Colonic mucosa (tissue), 4 donors: ENCODE measurements around the gene PRELP. TPM values are rescaled to one million over a fixed set of nuclear protein-coding genes. Genes with fewer than 3 reads are reported as not detected.
"Not testable (repeated sequence)": the region's sequence is repeated elsewhere in the genome, so short reads cannot be mapped to it uniquely, and the experiment has no call there.

Source experiments
- DNase-seq: peaks from one replicate; pipeline ENCODE4 v3.0.0-alpha.2; 2020
- H3K27ac ChIP-seq: fragments of 200-600 bp; one replicate; pipeline ENCODE4 v1.8.0; 2021
- H3K27me3 ChIP-seq: fragments of 200-600 bp; one replicate; pipeline ENCODE4 v1.8.0; 2021
- H3K36me3 ChIP-seq: fragments of 200-600 bp; one replicate; pipeline ENCODE4 v1.8.0; 2021
- H3K4me1 ChIP-seq: fragments of 200-600 bp; one replicate; pipeline ENCODE4 v1.8.0; 2021; ENCODE audit warnings: mild to moderate bottlenecking
- H3K4me3 ChIP-seq: fragments of 200-600 bp; one replicate; pipeline ENCODE4 v1.8.0; 2021
- H3K9ac ChIP-seq, 2 donors: one replicate each; pipeline ENCODE4 v1.7.0; 2013; ENCODE audit warnings: control low read depth in 2 of 2, low read depth in 2 of 2, low read length in 2 of 2
- H3K9me3 ChIP-seq: fragments of 200-600 bp; one replicate; pipeline ENCODE4 v1.8.0; 2021
- CTCF ChIP-seq: fragments of 200-600 bp; IDR thresholded peaks from one replicate; pipeline ENCODE4 v1.8.0; 2022; ENCODE audit warnings: antibody characterized with exemption, mild to moderate bottlenecking
- intact Hi-C: fragments of 100-400 bp; cut with DNase I; formaldehyde crosslinking; loops from one replicate; pipeline ENCODE4 v1.14.1; 2022
- total RNA-seq, 2 donors: library from RNA; stranded (reverse); fragmentation: NEBNext Ultra II Directional in 1 of 2; extraction: Animal tissue kit (Norgen Biotek cat#: 25700) in 1 of 2; gene quantifications; one replicate each; pipeline ENCODE4 v1.2.1, GENCODE V29; 2021
- donor health status: healthy.
- donor health status: DM: no; HTN: no; CAD: no.
- donor health status: DM: no; HTN: no; CAD: no.

PRELP gene
- total RNA-seq, 2 donors from 2014 or later = 2.4 to 9.3 TPM

- Histone ChIP-seq H3K27me3 (no peaks in the 10 kb centered on the region), H3K27ac (peak overlapping the region; percentile 32)
These were observed 10.9 kb upstream of the PRELP start for GRCh38 chr1:203464743-203465142.

DNA sequence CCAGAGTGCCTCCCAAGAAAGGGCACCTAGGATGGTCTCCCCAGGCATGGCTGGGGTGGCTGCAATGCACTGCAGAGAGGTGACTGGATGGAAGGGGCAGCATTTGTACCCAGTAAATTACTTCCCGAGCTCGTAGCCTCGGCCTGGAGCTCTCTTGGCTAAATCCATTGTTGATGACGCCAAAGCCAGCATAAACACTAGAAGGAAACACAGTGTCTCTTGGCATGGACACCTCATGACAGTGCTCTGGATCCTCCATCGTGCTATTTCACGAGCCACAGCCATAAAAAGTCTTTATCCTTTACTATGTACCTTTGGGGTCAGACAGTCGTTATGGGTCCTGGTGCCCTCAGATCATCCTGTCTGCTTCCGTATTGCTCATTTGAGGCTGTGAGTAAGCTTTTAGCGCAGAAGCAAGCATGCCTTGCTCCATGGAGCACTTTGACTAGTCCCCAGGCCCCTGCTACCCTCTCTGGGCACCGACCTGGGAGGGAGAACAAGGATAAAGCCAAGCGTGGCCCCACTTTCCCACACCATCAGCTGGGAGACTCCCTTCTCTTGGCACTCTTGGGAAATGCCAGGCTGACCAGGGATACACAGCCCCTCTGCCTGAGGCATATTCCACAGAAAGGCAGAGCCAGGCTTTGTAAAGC lies 10.3 kb upstream of the PRELP start:
- no peaks in the 10 kb centered on the region for H3K27me3 ChIP-seq
- no peak for TF ChIP-seq CTCF
- DNase-seq = no peak
- no peaks in the 10 kb centered on the region for H3K9me3 ChIP-seq
- H3K36me3 ChIP-seq = no peaks in the 10 kb centered on the region
- H3K4me1 ChIP-seq = no peaks in the 10 kb centered on the region
- H3K4me3 ChIP-seq = no peak overlapping the region
- no peak overlapping the region for H3K9ac ChIP-seq
- intact Hi-C loops = no loop called here
- H3K27ac ChIP-seq = peak overlapping the region; percentile 32

More at GRCh38 chr1:203464743-203465142, 10.9 kb upstream of the PRELP start:
- intact Hi-C loops = no loop called here
- Histone ChIP-seq H3K4me3 (no peak overlapping the region), H3K4me1 (no peaks in the 10 kb centered on the region), H3K9me3 (no peaks in the 10 kb centered on the region), H3K36me3 (no peaks in the 10 kb centered on the region), H3K9ac (no peak overlapping the region)
- TF ChIP-seq CTCF = no peak
- no peak for DNase-seq

- TF ChIP-seq CTCF = no peak
- DNase-seq = no peak
- Histone ChIP-seq H3K9me3 (no peaks in the 10 kb centered on the region), H3K27ac (peak overlapping the region; percentile 32), H3K36me3 (no peaks in the 10 kb centered on the region), H3K27me3 (no peaks in the 10 kb centered on the region), H3K9ac (no peak overlapping the region), H3K4me1 (no peaks in the 10 kb centered on the region), H3K4me3 (no peak overlapping the region)
- intact Hi-C loops = no loop called here
These were observed 9.7 kb upstream of the PRELP start for GRCh38 chr1:203465948-203466347.

DNA sequence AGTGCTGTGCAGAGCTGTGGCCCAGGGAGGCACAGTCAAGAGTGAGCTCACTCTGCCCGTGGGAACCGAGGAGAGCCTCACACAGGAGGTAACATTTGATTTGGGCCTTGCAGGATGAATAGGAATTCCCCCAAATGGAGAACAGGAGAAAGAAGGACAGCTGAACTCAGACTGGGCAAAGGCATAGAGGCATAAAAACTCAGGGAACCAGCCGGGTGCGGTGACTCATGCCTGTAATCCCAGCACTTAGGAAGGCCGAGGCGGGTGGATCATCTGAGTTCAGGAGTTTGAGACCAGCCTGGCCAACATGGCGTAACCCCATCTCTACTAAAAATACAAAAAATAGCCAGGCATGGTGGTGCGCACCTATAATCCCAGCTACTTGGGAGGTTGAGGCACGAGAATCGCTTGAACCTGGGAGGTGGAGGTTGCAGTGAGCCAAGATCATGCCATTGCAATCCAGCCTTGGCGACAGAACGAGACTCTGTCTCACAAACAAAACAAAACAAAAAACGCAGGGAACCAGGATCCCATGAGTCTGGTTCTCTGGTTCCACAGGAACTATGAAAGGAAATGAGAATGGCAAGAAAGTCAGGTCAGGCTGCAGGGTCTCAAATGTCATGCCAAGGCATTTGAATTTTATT lies 8.6 kb upstream of the PRELP start:
- H3K27me3 ChIP-seq, H3K27ac ChIP-seq, DNase-seq, H3K9me3 ChIP-seq, intact Hi-C loops, H3K4me3 ChIP-seq, H3K4me1 ChIP-seq, H3K36me3 ChIP-seq, H3K9ac ChIP-seq: not testable (repeated sequence)

GRCh38 chr1:203467550-203467921 lies 8.1 kb upstream of the PRELP start:
- Histone ChIP-seq H3K36me3 (no peaks in the 10 kb centered on the region), H3K4me1 (no peaks in the 10 kb centered on the region), H3K9ac (no peak overlapping the region), H3K27me3 (no peaks in the 10 kb centered on the region), H3K9me3 (no peaks in the 10 kb centered on the region), H3K27ac (no peak overlapping the region), H3K4me3 (no peak overlapping the region)
- no peak for DNase-seq
- no peak for TF ChIP-seq CTCF
- intact Hi-C loops = no loop called here

DNA sequence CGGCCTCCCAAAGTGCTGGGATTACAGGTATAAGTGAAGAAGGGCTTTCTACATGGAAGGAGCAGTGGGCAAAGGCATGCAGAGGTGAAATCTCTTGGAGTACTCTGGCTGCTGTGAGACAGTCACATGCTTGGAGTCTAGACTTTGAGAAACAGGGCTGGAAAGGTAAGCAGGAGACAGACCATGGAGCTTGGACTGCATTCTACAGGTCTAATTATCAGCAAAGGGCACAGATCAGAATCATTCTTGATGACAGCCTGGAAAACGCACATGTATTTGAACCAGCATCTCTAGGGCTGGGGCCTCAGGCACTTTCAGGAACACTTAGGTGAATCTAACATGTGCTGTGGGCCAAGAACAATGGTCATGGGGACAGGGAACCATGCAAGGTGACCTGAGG lies 7.3 kb upstream of the PRELP start:
- intact Hi-C loops = no loop called here
- H3K27ac ChIP-seq = no peak overlapping the region

More for the DNA sequence above, 7.3 kb upstream of the PRELP start:
- Histone ChIP-seq H3K4me3 (no peak overlapping the region), H3K4me1 (no peaks in the 10 kb centered on the region), H3K9ac (no peak overlapping the region), H3K27me3 (no peaks in the 10 kb centered on the region), H3K9me3 (no peaks in the 10 kb centered on the region), H3K36me3 (no peaks in the 10 kb centered on the region)
- DNase-seq = no peak
- no peak for TF ChIP-seq CTCF
